Nucleus accumbens (tissue), 56 donors: ENCODE data around the gene DIDO1.
A peak's percentile ranks its signal among the peaks of the same experiment; 100 is the strongest.

Experiments
- DNase-seq, 56 donors: peaks; one replicate each; lab custom pipeline; 2025; lab: John Stamatoyannopoulos, UW

The DIDO1 gene

GRCh38 chr20:62844182-62844581 lies 82.1 kb downstream of the DIDO1 start:
- DNase-seq, result no peak

- DNase-seq, result no peak
These were observed 82.6 kb downstream of the DIDO1 start for GRCh38 chr20:62843656-62844055.

- DNase-seq, result no peak
These were observed 84.5 kb downstream of the DIDO1 start for GRCh38 chr20:62841705-62842212.

- no peak for DNase-seq
These were observed 85.8 kb downstream of the DIDO1 start for GRCh38 chr20:62840244-62841197.

- no peak for DNase-seq
These were observed 86.5 kb downstream of the DIDO1 start for GRCh38 chr20:62839816-62840215.

- DNase-seq, result no peak
These were observed 87.0 kb downstream of the DIDO1 start for GRCh38 chr20:62839261-62839660.

GRCh38 chr20:62838128-62838891 lies 88.0 kb downstream of the DIDO1 start:
- DNase-seq, result no peak

- no peak for DNase-seq
These were observed 88.5 kb downstream of the DIDO1 start for GRCh38 chr20:62837790-62838127.

- DNase-seq, result no peak
These were observed 89.3 kb downstream of the DIDO1 start for GRCh38 chr20:62836967-62837490.

GRCh38 chr20:62835931-62836861 lies 90.1 kb downstream of the DIDO1 start:
- peak in 13 of 56 donors; percentile 13 to 60 (median 33) for DNase-seq

- DNase-seq, result no peak
These were observed 91.2 kb downstream of the DIDO1 start for GRCh38 chr20:62834967-62835730.

- no peak for DNase-seq
These were observed 93.3 kb downstream of the DIDO1 start for GRCh38 chr20:62832951-62833391.

- DNase-seq, result peak in 4 of 56 donors; percentile 12 to 56 (median 28)
These were observed 93.9 kb downstream of the DIDO1 start for GRCh38 chr20:62832212-62832922.

GRCh38 chr20:62831854-62832211 lies 94.5 kb downstream of the DIDO1 start:
- DNase-seq, result peak in 1 of 56 donors; percentile 11

- no peak for DNase-seq
These were observed 94.9 kb downstream of the DIDO1 start for GRCh38 chr20:62831361-62831788.

GRCh38 chr20:62830821-62831220 lies 95.5 kb downstream of the DIDO1 start:
- DNase-seq, result no peak

GRCh38 chr20:62830251-62830650 lies 96.1 kb downstream of the DIDO1 start:
- DNase-seq, result no peak
